HG03139 (cell line): ENCODE results near the gene KXD1.

ENCODE experiments used
- ATAC-seq: cut with Tn5 transposase; IDR thresholded peaks from one replicate; pipeline ENCODE4 v1.9.1; 2021; ENCODE audit not compliant: unreplicated experiment

Gene KXD1

GRCh38 chr19:18612051-18612771 lies 54.5 kb downstream of the KXD1 start:
- ATAC-seq = no peak

GRCh38 chr19:18612772-18613588 lies 55.3 kb downstream of the KXD1 start, which contains the start of gene TMEM59L:
Gene TMEM59L, plus strand, starts transcription at chr19:18612870. Its CDS starts 89 bp downstream, at chr19:18612959.
- ATAC-seq = no peak

- no peak for ATAC-seq
Measured at GRCh38 chr19:18613589-18614234, 56.0 kb downstream of the KXD1 start.

GRCh38 chr19:18616023-18616422 lies 58.4 kb downstream of the KXD1 start:
- ATAC-seq = no peak

- ATAC-seq = no peak
Measured at GRCh38 chr19:18617562-18617961, 59.9 kb downstream of the KXD1 start.

- no peak for ATAC-seq
Measured at GRCh38 chr19:18618236-18618635, 60.6 kb downstream of the KXD1 start.
